ENCODE measurements around the gene POU6F2.
A peak's percentile ranks its signal among the peaks of the same experiment; 100 is the strongest.

POU6F2 gene

DNA sequence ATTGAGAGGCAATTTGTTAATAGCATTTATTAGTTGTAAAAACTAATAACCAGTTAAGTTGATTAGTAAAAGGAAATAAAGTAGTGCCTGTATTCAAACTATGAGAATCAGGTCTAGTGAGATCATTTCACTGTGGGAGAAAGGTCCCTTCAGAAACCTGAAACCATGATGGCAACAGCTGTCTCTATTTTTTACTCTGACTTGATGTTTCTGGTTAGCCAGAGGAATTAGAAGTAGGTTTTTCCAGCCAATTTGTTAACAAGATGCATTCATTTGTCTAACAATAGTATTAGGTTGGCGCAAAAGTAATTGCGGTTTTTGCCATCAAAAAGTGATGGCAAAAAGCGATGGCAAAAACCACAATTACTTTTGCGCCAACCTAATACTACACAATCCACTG is 316.3 kb downstream of the POU6F2 start:
- ATAC-seq (no peak), DNase-seq (no peak)
- Mint-ChIP-seq H3K27ac (no peak overlapping the region), H3K4me3 (no peak overlapping the region), H3K27me3 (peaks cover 14% of the 10 kb centered on the region), H3K9me3 (no peaks in the 10 kb centered on the region), H3K4me1 (no peaks in the 10 kb centered on the region)

DNA sequence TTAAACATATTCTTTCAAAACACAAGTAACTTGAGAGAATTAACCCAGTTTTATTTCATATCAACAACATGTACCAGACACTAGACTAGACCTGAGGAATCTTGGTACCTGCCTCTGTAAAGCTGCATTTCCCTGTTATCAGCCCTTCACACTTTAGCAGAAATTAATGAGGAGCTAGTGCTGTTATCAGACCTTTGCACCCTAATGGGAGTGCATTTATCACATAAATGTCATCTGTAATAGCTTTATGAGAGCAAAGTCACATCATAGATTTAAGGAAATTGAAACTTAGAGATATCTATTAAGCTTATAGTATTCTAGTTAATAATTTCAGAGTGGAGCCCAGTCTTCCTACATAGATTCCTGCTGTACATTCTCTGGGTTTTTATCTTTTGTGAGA is 318.1 kb downstream of the POU6F2 start:
- Mint-ChIP-seq H3K27me3 (peaks cover 7% of the 10 kb centered on the region), H3K4me1 (no peaks in the 10 kb centered on the region), H3K9me3 (no peaks in the 10 kb centered on the region), H3K4me3 (no peak overlapping the region), H3K27ac (no peak overlapping the region)
- DNase-seq (no peak), ATAC-seq (no peak)

DNA sequence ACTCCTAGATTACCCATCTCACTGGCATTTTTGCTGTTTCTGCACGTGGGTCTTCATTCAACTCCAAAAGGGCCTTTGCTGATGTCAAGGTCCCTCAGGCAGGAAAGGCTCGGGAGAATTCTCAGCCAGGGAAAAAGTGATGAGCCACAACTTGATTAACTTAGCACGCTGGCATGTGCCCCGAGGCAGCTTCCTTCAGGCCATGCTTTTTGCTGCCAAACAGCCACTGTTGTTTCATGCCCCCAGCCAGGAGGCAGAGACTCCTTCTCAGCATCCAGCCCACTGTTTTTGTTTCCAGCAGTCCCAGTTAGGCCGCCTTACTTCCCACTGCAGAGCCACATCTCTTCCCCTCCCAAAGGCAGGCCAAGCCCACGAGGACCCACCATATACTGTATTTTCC is 322.0 kb downstream of the POU6F2 start:
- DNase-seq (no peak), ATAC-seq (no peak)
- no peak overlapping the region for H3K4me3 Mint-ChIP-seq
- H3K4me1 Mint-ChIP-seq, result no peaks in the 10 kb centered on the region
- peaks cover 7% of the 10 kb centered on the region for H3K27me3 Mint-ChIP-seq
- H3K27ac Mint-ChIP-seq, result no peak overlapping the region
- no peaks in the 10 kb centered on the region for H3K9me3 Mint-ChIP-seq

DNA sequence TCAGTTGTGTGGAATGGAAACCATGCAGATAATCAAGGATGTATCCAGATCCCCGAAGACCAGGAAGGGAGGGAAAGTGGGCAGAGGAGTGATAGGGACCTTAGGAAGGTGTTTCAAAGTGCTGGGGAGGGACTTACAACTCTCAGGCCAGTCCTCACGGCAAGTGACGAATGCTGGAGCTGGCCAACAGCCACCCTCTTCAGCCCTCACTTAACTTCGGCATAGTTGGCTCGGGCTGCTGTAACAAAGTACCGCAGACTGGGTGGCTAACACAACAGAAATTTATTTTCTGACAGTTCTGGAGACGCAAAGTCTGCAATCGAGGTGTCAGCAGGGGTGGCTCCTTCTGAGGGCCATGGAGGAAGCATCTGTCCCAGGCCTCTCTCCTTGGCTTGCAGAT is 322.6 kb downstream of the POU6F2 start:
- no peaks in the 10 kb centered on the region for H3K4me1 Mint-ChIP-seq
- H3K4me3 Mint-ChIP-seq, result no peak overlapping the region
- H3K9me3 Mint-ChIP-seq, result no peaks in the 10 kb centered on the region
- ATAC-seq (no peak), DNase-seq (no peak)
- peaks cover 7% of the 10 kb centered on the region for H3K27me3 Mint-ChIP-seq
- peak overlapping the region in 1 of 2 donors; percentile 13 for H3K27ac Mint-ChIP-seq

DNA sequence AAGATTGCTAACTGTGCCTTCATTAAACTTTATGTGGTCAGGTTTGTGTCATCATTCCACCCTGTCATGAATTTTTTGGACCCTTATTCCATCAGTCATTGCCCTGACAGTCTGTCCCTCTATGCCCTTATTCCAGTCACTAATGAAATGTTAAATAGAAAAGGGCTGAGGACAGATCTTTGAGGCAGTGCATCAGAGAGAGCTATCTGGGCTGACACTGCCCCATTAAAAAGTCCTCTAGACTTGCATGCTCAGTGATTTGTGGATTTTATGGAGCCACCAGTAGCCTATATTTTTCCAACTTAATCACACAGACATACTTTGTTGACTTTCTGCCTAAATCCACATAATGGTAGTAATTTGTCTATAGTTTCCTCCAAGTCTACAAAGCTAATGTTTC is 323.8 kb downstream of the POU6F2 start:
- Mint-ChIP-seq H3K4me3 (no peak overlapping the region), H3K27ac (no peak overlapping the region), H3K4me1 (no peaks in the 10 kb centered on the region), H3K9me3 (no peaks in the 10 kb centered on the region), H3K27me3 (peaks cover 3% of the 10 kb centered on the region)
- no peak for ATAC-seq
- no peak for DNase-seq

DNA sequence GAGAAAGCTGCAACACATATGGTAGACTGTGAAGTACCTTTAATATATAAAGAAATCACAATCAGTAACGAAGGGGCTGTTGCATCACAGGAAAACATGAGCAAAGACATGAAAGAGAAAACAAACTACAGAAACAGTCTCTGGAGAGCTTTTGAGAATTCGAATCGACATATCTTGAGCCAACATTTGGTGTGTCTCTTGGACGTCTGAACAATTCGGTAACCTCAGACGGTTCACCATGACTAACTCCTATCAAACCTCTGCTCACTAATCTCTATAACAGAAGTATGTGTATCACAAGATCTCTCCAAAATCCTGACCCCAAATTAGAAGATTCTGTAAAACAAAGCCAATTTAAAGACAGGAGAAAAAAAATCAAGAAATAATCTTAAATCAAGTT is 326.5 kb downstream of the POU6F2 start:
- Mint-ChIP-seq H3K27ac (no peak overlapping the region), H3K4me3 (no peak overlapping the region)
- DNase-seq, result no peak

DNA sequence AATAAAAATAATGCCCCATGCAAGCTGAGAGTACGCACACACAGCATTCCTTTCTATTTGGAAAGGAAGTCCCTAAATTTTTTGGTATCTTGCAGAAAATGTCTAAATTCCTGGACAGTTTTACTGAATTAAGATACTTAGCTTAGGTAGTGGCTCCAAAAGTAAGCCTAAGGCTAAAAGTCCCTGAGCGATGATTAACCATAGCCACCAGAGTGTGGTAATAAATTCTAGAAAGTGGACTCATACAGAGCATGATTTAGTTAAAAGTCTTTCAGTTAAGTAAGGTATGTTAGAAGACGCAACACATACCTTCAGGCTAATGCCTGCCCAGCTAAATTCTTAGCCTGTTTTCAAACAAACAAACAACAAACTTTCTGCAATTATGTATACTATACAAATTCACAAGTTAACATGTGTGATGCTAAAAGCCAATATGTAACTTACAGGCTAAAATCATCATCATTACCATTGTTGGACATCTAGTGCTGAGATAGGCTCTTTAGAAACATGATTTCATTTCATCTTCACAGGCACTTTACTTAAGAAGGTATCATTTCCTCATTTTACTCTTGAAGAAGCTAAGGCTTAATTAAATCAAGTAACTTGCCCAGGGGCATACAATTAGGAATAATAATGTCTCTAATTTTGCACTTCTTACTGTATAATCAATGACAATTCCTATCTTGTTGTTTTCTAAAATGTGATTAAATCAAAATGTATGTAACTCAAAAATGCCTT is 327.1 kb downstream of the POU6F2 start:
- Mint-ChIP-seq H3K27ac (no peak overlapping the region), H3K4me1 (no peaks in the 10 kb centered on the region), H3K9me3 (no peaks in the 10 kb centered on the region), H3K4me3 (no peak overlapping the region), H3K27me3 (peaks cover 7% of the 10 kb centered on the region)
- no peak for ATAC-seq
- DNase-seq, result no peak

More for the DNA sequence above, 326.5 kb downstream of the POU6F2 start:
- ATAC-seq, result no peak
- Mint-ChIP-seq H3K4me1 (no peaks in the 10 kb centered on the region), H3K9me3 (no peaks in the 10 kb centered on the region), H3K27me3 (peaks cover 5% of the 10 kb centered on the region)

DNA sequence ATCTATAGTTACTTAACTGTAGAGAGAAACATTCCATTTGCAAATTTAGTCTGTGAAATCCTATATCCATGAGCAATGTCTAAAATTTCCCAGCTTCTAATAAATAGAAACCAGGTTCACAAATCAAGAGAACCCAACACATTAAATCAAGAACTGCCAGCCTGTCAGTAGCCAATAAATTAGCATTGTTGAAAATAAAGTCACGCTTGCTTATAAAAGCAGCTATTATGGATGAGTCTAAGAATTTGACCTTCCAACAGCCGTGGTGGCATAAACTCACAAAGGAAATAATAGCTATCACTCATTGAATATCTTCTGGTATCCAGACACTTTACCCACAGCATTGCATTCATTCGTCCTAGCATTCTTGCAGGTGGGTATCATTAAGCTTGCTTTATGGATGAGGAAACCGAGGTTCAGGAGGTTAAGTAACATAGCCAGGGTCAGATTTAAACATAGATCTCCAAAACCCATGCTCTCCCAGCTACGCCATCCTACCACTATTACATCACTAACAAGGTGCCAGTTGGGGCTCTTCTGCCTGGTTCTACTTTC is 328.4 kb downstream of the POU6F2 start:
- DNase-seq, result no peak
- peaks cover 7% of the 10 kb centered on the region for H3K27me3 Mint-ChIP-seq
- H3K4me3 Mint-ChIP-seq, result no peak overlapping the region
- H3K27ac Mint-ChIP-seq, result no peak overlapping the region
- no peaks in the 10 kb centered on the region for H3K4me1 Mint-ChIP-seq
- no peaks in the 10 kb centered on the region for H3K9me3 Mint-ChIP-seq
- no peak for ATAC-seq

DNA sequence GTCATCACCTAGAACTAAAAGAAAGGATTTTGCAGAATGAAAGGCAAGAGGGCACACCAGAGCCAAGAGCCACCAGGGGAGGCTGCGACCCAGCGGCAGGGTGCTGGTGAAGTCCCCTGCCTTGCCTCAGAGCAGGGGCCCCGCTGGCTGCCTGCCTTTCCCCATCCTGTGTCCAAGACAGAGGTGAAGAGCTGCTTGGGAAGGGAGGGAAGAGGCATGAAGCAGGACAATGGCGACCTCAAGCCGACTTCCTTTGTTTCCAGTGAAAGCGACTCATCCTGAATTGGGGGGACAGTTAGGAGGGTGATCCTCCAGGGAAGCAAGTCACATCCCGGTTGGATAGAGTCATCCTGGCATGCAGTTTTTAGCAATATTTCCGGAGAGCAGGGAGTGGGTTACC is 333.0 kb downstream of the POU6F2 start:
- Mint-ChIP-seq H3K27me3 (peaks cover 7% of the 10 kb centered on the region), H3K9me3 (no peaks in the 10 kb centered on the region), H3K4me1 (no peaks in the 10 kb centered on the region), H3K4me3 (no peak overlapping the region), H3K27ac (no peak overlapping the region)
- DNase-seq, result no peak
- ATAC-seq, result no peak

DNA sequence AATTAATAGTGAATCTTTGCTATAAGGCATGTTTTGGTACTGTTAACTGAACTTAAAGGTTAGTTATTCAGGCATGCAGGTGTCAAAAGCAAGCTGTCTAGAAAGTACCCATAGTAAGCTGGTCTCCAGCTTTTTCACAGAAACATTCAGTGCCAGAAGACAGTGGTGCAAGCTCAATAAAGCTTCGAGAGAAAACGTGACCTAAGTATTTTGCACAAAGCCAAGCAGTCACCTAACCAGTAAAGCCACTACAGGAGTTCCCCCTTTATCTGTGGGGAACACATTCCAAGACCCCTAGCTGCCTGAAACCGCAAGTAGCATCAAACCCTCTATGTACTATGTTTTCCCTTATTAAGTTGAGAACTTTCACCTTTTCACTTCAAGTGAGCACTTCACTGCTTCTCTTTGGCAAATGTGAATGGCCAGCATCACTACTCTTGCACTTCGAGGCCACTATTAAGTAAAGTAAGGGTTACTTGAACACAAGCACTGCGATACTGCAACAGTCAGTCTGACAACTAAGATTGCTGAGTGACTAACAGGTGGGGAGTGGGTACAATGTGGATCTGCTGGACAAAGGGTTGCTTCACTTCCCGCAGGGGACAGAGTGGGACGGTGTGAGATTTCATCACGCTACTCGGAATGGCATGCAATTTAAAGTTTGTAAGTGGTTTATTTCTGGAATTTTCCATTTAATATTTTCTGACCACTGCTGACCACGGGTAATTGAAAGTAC is 334.7 kb downstream of the POU6F2 start:
- Mint-ChIP-seq H3K4me3 (no peak overlapping the region), H3K27ac (no peak overlapping the region), H3K9me3 (no peaks in the 10 kb centered on the region), H3K4me1 (no peaks in the 10 kb centered on the region), H3K27me3 (peaks cover 7% of the 10 kb centered on the region)
- no peak for ATAC-seq
- no peak for DNase-seq

DNA sequence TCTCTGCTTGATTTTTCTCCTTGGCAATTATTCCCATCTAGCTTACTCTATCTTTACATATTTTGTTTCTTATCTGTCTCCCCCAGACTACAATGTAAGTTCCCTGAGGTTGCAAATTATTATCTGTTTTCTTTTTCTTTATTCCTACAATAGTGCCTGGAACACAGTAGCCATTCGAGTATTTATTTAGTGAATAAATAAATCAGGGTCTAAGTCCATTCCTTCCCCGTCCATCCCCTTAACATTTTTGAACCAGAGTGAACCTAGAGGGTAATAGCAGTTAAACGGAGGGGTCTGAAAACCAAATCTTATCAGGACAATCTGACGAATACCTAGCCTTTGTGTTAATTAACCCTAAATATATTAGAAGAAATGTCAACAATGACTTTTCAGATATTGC is 335.7 kb downstream of the POU6F2 start:
- no peaks in the 10 kb centered on the region for H3K4me1 Mint-ChIP-seq
- ATAC-seq (no peak), DNase-seq (no peak)
- no peaks in the 10 kb centered on the region for H3K9me3 Mint-ChIP-seq
- peaks cover 7% of the 10 kb centered on the region for H3K27me3 Mint-ChIP-seq
- no peak overlapping the region for H3K4me3 Mint-ChIP-seq
- no peak overlapping the region for H3K27ac Mint-ChIP-seq

DNA sequence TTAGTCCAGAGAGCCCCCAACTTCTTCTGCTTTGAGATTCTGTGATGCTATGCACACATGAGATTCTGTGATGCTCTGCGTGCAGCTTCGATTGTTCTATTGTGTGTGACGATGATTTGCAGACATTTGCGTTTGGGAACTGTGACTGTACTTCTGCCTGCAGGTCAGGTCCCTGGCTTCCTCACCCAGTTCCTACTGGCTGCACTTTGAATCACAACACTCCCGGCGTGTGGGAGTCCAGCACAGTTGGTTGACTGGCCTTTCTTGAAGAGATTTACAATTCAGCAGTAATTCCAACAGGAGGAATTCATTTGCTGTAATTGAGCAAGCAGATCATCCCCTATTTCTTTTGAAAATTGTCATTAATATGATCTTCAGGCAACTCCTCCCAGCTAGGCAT is 336.3 kb downstream of the POU6F2 start:
- ATAC-seq (no peak), DNase-seq (no peak)
- Mint-ChIP-seq H3K4me3 (no peak overlapping the region), H3K4me1 (no peaks in the 10 kb centered on the region), H3K9me3 (no peaks in the 10 kb centered on the region), H3K27me3 (peaks cover 4% of the 10 kb centered on the region), H3K27ac (no peak overlapping the region)

DNA sequence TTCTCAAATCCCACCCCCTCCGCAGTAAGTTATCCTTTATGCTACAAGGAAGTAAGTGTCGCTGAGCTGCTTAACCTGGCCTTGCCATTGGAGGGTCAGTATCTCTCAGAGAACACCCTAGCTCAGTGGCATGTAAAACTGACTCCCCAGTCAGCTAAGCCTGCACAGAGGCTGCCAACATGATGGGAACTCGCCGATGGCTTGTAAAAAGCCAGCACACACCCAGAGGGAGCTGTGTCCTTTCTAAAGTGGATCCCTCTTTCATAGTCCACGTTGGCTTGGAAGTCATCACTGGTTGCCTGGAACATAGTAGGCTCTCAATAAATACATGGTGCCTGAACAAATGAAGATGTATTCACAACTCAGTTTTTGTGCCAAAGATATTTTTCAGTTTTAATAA is 339.4 kb downstream of the POU6F2 start:
- H3K27ac Mint-ChIP-seq, result no peak overlapping the region
- ATAC-seq (no peak), DNase-seq (no peak)
- H3K4me3 Mint-ChIP-seq, result no peak overlapping the region
- no peaks in the 10 kb centered on the region for H3K9me3 Mint-ChIP-seq
- H3K4me1 Mint-ChIP-seq, result no peaks in the 10 kb centered on the region
- H3K27me3 Mint-ChIP-seq, result no peaks in the 10 kb centered on the region

DNA sequence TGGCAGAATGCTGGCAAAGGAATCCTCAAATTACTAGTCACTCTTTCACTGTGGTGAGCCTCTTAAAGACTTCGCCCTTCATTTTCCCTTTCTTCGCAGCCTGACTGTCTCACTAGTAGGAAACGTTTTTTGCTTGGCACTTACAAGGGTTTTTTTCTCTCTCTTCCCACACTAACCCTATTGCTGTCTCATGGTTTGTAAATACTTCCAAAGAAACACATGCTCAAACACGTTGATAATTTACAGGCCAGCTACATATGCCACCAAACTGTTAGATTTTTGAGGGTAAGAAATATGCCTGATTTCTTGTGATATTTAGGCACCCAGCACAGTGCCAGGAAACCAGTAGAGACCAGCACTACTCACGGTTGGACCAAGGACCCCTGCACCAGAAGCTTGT is 340.2 kb downstream of the POU6F2 start:
- H3K27me3 Mint-ChIP-seq, result no peaks in the 10 kb centered on the region

DNA sequence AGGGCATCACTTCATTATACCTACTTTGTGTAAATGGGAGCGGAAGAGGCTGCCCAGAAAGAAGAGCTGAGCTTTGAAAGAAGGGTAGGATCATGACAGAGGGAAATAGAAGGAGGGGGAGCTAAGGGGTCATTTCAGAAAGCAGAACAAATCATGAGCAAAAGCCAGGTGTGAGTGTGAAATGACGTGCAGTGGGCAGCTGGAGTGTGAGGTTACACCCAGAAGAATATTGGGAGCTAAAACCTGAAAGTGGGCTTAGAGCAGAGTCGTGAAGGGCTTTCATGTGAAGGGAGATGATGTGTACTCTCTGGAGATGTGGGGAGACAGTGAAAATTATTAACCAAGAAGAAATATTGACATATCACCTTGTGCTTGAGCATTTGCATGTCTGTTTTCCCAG is 343.5 kb downstream of the POU6F2 start:
- H3K9me3 Mint-ChIP-seq, result no peaks in the 10 kb centered on the region
- no peak for ATAC-seq
- no peak overlapping the region for H3K4me3 Mint-ChIP-seq
- no peak for DNase-seq
- no peaks in the 10 kb centered on the region for H3K27me3 Mint-ChIP-seq
- H3K4me1 Mint-ChIP-seq, result no peaks in the 10 kb centered on the region
- H3K27ac Mint-ChIP-seq, result no peak overlapping the region

More for the DNA sequence above, 340.2 kb downstream of the POU6F2 start:
- DNase-seq (no peak), ATAC-seq (no peak)
- Mint-ChIP-seq H3K4me3 (no peak overlapping the region), H3K4me1 (no peaks in the 10 kb centered on the region), H3K9me3 (no peaks in the 10 kb centered on the region), H3K27ac (no peak overlapping the region)

DNA sequence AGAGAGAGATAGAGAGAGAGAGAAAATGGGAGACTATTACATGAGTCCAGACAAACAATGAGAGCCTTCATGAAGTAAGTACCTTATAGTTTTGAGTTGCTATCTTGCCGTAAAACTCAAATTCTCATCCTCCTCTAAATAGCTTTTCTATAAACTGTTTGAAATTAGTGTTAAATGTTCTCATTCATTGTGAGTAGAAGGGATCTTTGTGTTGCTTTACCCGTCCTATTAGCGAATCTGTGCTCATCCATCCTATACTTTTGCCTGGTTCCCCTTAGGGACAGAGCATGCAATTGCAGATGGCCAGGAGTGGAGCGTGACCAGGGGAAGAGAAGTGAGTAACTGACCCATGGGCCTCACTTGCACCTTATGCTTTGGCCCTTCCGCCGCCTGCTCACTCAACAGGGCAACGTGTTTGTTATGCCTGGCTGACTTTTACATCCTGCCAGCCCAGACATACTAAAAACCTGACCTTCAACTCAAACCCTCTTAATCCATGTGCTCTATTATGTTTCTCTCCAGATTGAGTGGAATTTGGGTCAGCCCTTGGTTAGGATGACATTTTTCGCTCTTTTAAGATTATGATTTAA is 344.3 kb downstream of the POU6F2 start:
- Mint-ChIP-seq H3K27me3 (no peaks in the 10 kb centered on the region), H3K4me1 (no peaks in the 10 kb centered on the region), H3K27ac (no peak overlapping the region), H3K4me3 (no peak overlapping the region), H3K9me3 (no peaks in the 10 kb centered on the region)
- no peak for ATAC-seq
- no peak for DNase-seq

Data from stimulated activated naive CD8-positive, alpha-beta T cell treated with anti-CD3 and anti-CD28 coated beads, Interleukin-15, amount 100 ng/mL, for 72 hours (primary cell).